Measurements from ENCODE around the gene PLEKHA7. TPM values are rescaled to one million over a fixed set of nuclear protein-coding genes. Genes with fewer than 3 reads are reported as not detected.
A peak's percentile ranks its signal among the peaks of the same experiment; 100 is the strongest.

Gene PLEKHA7
- total and polyA plus RNA-seq, 2 of the 13 experiments (the other 11 are each of a cell fraction or from before 2014, with no cell fraction given): 17.5 to 18.7 TPM

- TF ChIP-seq ZBED4 (CRISPR knock-in tag; IDR thresholded peaks at IDR 0.05; ENCODE audit: borderline replicate concordance) (peak; percentile 19; the same call in 1 of the 2 replicates), ZFY (CRISPR knock-in tag; IDR thresholded peaks at IDR 0.05) (peak; percentile 7; the same call in 1 of the 2 replicates), RNF2 (conservative IDR thresholded peaks at IDR 0.05; ENCODE audit: low read depth) (no peak; the same call in 1 of the 2 replicates), ZNF737 (CRISPR knock-in tag; IDR thresholded peaks at IDR 0.05; ENCODE audit: borderline replicate concordance) (no peak), ZNF678 (CRISPR knock-in tag; IDR thresholded peaks at IDR 0.05) (no peak), ZNF382 (CRISPR knock-in tag; IDR thresholded peaks at IDR 0.05; ENCODE audit: borderline replicate concordance) (no peak), GMEB2 (CRISPR knock-in tag; IDR thresholded peaks at IDR 0.05; ENCODE audit: low read depth) (no peak), ZNF564 (CRISPR knock-in tag; IDR thresholded peaks at IDR 0.05) (peak; percentile 81), ZNF326 (CRISPR knock-in tag; IDR thresholded peaks at IDR 0.05; ENCODE audit: borderline replicate concordance) (no peak), ZNF740 (CRISPR knock-in tag; IDR thresholded peaks at IDR 0.05) (no peak), IRF9 (CRISPR knock-in tag; IDR thresholded peaks at IDR 0.05; ENCODE audit: borderline replicate concordance) (no peak), MBD4 (IDR thresholded peaks at IDR 0.05; ENCODE audit: borderline replicate concordance, low read length) (no peak), FOSL2 (CRISPR knock-in tag; IDR thresholded peaks at IDR 0.05) (peak; percentile 98), PATZ1 (CRISPR knock-in tag; IDR thresholded peaks at IDR 0.05) (peak; percentile 73; the same call in 1 of the 2 replicates), HDAC1 (CRISPR knock-in tag; IDR thresholded peaks at IDR 0.05) (peak; percentile 79), ZBTB26 (CRISPR knock-in tag; IDR thresholded peaks at IDR 0.05; ENCODE audit: borderline replicate concordance) (no peak), MIER2 (CRISPR knock-in tag; IDR thresholded peaks at IDR 0.05) (no peak)
Observed at GRCh38 chr11:17012712-17013547, 1.3 kb downstream of the PLEKHA7 start (continued).
